GM20000 (cell line): ENCODE data around the gene OGDHL.
"Not testable (repeated sequence)": the region's sequence is repeated elsewhere in the genome, so short reads cannot be mapped to it uniquely, and the experiment has no call there.

Experiments used
- DNase-seq: peaks from one replicate; pipeline ENCODE4 v3.0.0; 2012; ENCODE audit warnings: low spot score
- CTCF ChIP-seq: IDR thresholded peaks from 2 replicates; pipeline ENCODE4 v1.5.1; 2012; ENCODE audit warnings: mild to moderate bottlenecking, control low read depth; ENCODE audit errors: extremely low read depth, missing control alignments

Gene OGDHL

DNA sequence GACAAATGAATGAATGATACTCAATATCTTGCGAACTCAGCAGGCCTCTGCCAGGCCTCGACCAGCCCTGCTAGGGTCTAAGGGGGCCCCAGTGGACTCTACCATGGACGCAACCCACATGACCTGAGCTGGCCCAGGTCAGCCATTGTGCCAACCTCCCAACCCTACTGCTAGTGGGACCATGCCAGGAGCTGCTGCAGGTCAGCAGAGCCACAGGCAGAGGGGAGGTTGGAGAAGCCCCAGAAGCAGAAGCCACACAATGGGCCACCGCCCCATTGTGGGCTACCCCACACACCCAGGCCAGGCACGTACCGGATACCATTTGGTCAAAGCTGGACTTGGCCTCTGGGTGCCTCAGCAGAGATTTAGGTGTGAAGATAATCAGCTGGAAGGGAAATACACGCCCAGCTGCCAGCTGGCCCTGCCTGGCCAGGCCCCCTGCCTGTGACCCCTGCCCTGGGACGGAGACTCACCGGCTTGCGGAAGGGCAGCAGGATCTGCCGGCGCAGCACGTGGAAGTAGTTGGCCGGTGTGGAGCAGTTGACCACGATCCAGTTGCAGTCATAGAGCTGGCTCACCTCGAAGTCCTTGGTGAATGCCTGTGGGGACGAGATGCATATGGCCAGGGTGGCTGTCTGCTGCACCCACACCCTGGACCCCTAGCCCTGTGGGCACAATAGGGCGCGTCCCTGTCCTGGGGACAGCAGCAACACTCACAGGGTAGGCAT, 24.5 kb downstream of the OGDHL start:
- no peak for TF ChIP-seq CTCF
- DNase-seq = no peak

GRCh38 chr10:49736564-49737113, 25.5 kb downstream of the OGDHL start:
- TF ChIP-seq CTCF = no peak

DNA sequence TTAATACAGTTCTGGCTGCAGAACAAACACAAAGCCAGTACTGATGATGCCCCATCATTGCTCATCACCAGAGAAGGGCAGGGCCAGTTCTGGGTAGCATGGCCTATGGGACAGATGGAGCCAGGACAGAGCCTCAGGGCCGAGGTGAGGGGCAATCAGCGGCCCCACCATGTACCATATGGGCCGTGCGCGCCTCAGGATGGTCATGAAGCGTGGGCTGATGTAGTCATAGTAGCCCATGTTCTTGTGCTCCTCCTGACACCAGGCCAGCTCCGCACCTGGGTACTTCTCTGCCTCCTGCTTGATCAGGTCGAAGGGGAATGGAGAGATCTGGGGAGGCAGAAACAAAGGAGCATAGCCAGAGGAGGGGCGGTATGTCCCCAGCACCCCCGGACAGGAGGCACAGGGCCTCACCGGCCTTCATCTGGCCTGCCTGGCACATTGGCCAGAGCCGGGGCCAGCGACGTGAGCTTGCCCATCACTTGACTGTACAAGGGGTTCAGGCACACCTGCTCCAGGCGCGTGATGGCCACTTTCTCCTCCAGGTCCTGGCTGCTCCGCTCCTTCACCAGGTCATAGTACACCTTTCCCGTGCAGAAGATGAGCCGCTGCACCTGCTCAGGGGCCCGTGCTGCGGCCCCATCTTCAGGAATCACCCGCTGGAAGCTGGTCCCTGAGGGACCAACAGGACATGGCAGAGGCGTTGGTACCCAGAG, 26.1 kb downstream of the OGDHL start:
- TF ChIP-seq CTCF = no peak
- no peak for DNase-seq

More at GRCh38 chr10:49736564-49737113, 25.5 kb downstream of the OGDHL start:
- no peak for DNase-seq

- no peak for TF ChIP-seq CTCF
- no peak for DNase-seq
Measured at GRCh38 chr10:49735161-49735560, 27.0 kb downstream of the OGDHL start.

- DNase-seq = no peak
- TF ChIP-seq CTCF = no peak
Measured at GRCh38 chr10:49734676-49735075, 27.4 kb downstream of the OGDHL start.

- DNase-seq = no peak
- TF ChIP-seq CTCF = no peak
Measured at GRCh38 chr10:49733866-49734265, 28.3 kb downstream of the OGDHL start.

- TF ChIP-seq CTCF = no peak
Measured at GRCh38 chr10:49726593-49726992, 35.5 kb downstream of the OGDHL start.

DNA sequence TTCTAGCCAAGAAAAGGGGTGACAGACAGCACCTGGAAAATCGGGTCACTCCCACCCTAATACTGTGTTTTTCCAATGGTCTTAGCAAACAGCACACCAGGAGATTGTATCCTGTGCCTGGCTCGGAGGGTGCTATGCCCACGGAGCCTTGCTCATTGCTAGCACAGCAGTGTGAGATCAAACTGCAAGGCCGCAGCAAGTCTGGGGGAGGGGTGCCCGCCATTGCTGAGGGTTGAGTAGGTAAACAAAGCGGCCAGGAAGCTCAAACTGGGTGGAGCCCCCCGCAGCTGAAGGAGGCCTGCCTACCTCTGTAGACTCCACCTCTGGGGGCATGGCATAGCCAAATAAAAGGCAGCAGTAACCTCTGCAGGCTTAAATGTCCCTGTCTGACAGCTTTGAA, 47.0 kb downstream of the OGDHL start:
- DNase-seq = not testable (repeated sequence)

More at GRCh38 chr10:49726593-49726992, 35.5 kb downstream of the OGDHL start:
- no peak for DNase-seq
